GM23338 (cell line): ENCODE results near the gene B4GALT5. TPM values are rescaled to one million over a fixed set of nuclear protein-coding genes. Genes with fewer than 3 reads are reported as not detected.

Experiments used
- ATAC-seq: fragments of 200-7000 bp; cut with Tn5 transposase; 3 replicates; pipeline ENCODE4 v1.9.1; 2020
- DNase-seq: peaks from one replicate; pipeline ENCODE4 v3.0.0-alpha.2; 2015; ENCODE audit warnings: low spot score
- H2AFZ ChIP-seq: fragments of 200-600 bp; sonication (generic); 2 replicates; pipeline ENCODE4 v1.8.0; 2016; ENCODE audit warnings: antibody characterized with exemption, mild to moderate bottlenecking, moderate library complexity
- H3F3A ChIP-seq: fragments of 200-600 bp; sonication (generic); replicated peaks from 2 replicates; pipeline ENCODE4 v1.8.0; 2017; ENCODE audit warnings: antibody characterized with exemption, mixed run types, low read depth
- H3K27ac ChIP-seq: fragments of 200-600 bp; sonication (generic); 2 replicates; pipeline ENCODE4 v1.6.1; 2016; ENCODE audit warnings: low read depth
- H3K27me3 ChIP-seq: fragments of 200-600 bp; sonication (generic); 2 replicates; pipeline ENCODE4 v1.8.0; 2016; ENCODE audit warnings: mild to moderate bottlenecking, mixed run types, moderate library complexity; ENCODE audit not compliant: insufficient read depth
- H3K36me3 ChIP-seq: fragments of 200-600 bp; sonication (generic); 2 replicates; pipeline ENCODE4 v1.8.0; 2016; ENCODE audit warnings: mild to moderate bottlenecking; ENCODE audit not compliant: insufficient read depth
- H3K4me1 ChIP-seq: fragments of 200-600 bp; sonication (generic); 2 replicates; pipeline ENCODE4 v1.8.0; 2016; ENCODE audit warnings: mild to moderate bottlenecking, moderate library complexity; ENCODE audit not compliant: insufficient read depth
- H3K4me2 ChIP-seq: fragments of 200-600 bp; sonication (generic); 2 replicates; pipeline ENCODE4 v1.7.1; 2017; ENCODE audit warnings: mixed run types
- H3K4me3 ChIP-seq: fragments of 200-600 bp; sonication (generic); 2 replicates; pipeline ENCODE4 v1.6.1; 2016; ENCODE audit warnings: mixed run types
- H3K79me2 ChIP-seq: fragments of 200-600 bp; sonication (generic); replicated peaks from 2 replicates; pipeline ENCODE4 v1.8.0; 2017; ENCODE audit warnings: mild to moderate bottlenecking; ENCODE audit not compliant: insufficient read depth
- H3K9me2 ChIP-seq: fragments of 200-600 bp; sonication (generic); 2 replicates; pipeline ENCODE4 v1.8.0; 2017; ENCODE audit not compliant: insufficient read depth
- H4K20me1 ChIP-seq: fragments of 200-600 bp; sonication (generic); replicated peaks from 2 replicates; pipeline ENCODE4 v1.8.0; 2017; ENCODE audit warnings: mild to moderate bottlenecking; ENCODE audit not compliant: insufficient read depth
- H3K27ac Mint-ChIP-seq: 2 replicates; pipeline ENCODE4 v1.8.0; 2020; ENCODE audit warnings: inconsistent platforms, mild to moderate bottlenecking, moderate library complexity, mixed read lengths
- H3K27me3 Mint-ChIP-seq: 3 replicates; pipeline ENCODE4 v1.8.0; 2022; ENCODE audit warnings: low read depth, mild to moderate bottlenecking, moderate library complexity, mixed read lengths, inconsistent platforms; ENCODE audit not compliant: insufficient read depth, poor library complexity
- H3K36me3 Mint-ChIP-seq: 3 replicates; pipeline ENCODE4 v1.8.0; 2021; ENCODE audit warnings: low read depth, mild to moderate bottlenecking, inconsistent platforms, moderate library complexity, mixed read lengths
- H3K4me1 Mint-ChIP-seq: 3 replicates; pipeline ENCODE4 v1.8.0; 2020; ENCODE audit warnings: mild to moderate bottlenecking, inconsistent platforms, mixed read lengths
- H3K4me3 Mint-ChIP-seq: 3 replicates; pipeline ENCODE4 v1.8.0; 2021; ENCODE audit warnings: moderate library complexity, mild to moderate bottlenecking, inconsistent platforms, mixed read lengths
- H3K9me3 Mint-ChIP-seq: 3 replicates; pipeline ENCODE4 v1.8.0; 2020; ENCODE audit warnings: moderate library complexity, mild to moderate bottlenecking, inconsistent platforms, mixed read lengths
- CREB1 ChIP-seq: fragments of 250-450 bp; sonication (Bioruptor Pico); IDR thresholded peaks from 2 replicates; pipeline ENCODE4 v1.5.0; 2020; ENCODE audit warnings: low read depth, mild to moderate bottlenecking, moderate library complexity
- CTCF ChIP-seq, 2 experiments: fragments of 200-600 bp in 1 of 2; sonication (generic) in 1 of 2; conservative IDR thresholded peaks; 2 replicates each; pipeline versions ENCODE4 v1.5.1 to v1.6.1; 2016 to 2017; ENCODE audit warnings: antibody characterized with exemption in 2 of 2, low read depth in 2 of 2, mild to moderate bottlenecking in 2 of 2, moderate library complexity in 1 of 2
- ETS1 ChIP-seq: IDR thresholded peaks from 2 replicates; pipeline ENCODE4 v1.6.1; 2016; ENCODE audit warnings: antibody characterized with exemption
- EZH2 ChIP-seq: fragments of 200-600 bp; sonication (generic); IDR thresholded peaks from one replicate; pipeline ENCODE4 v1.8.0; 2017; ENCODE audit warnings: antibody characterized with exemption, mild to moderate bottlenecking, low read depth; ENCODE audit not compliant: unreplicated experiment
- EZH2phosphoT487 ChIP-seq: fragments of 200-600 bp; sonication (generic); IDR thresholded peaks from one replicate; pipeline ENCODE4 v1.8.1; 2018; ENCODE audit warnings: antibody characterized with exemption; ENCODE audit not compliant: unreplicated experiment
- JUNB ChIP-seq: IDR thresholded peaks from one replicate; pipeline ENCODE4 v1.6.1; 2016; ENCODE audit warnings: antibody characterized with exemption; ENCODE audit not compliant: unreplicated experiment
- NANOG ChIP-seq: IDR thresholded peaks from 2 replicates; pipeline ENCODE4 v1.6.1; 2016; ENCODE audit warnings: antibody characterized with exemption, borderline replicate concordance
- POLR2AphosphoS5 ChIP-seq: IDR thresholded peaks from 2 replicates; pipeline ENCODE4 v1.6.1; 2016; ENCODE audit warnings: antibody characterized with exemption, low read depth
- REST ChIP-seq: IDR thresholded peaks from one replicate; pipeline ENCODE4 v1.6.1; 2018; ENCODE audit warnings: antibody characterized with exemption; ENCODE audit not compliant: unreplicated experiment
- STAT1 ChIP-seq: IDR thresholded peaks from one replicate; pipeline ENCODE4 v1.6.1; 2016; ENCODE audit warnings: antibody characterized with exemption; ENCODE audit not compliant: unreplicated experiment
- ZNF114 ChIP-seq: fragments of 250-450 bp; sonication (Bioruptor Pico); IDR thresholded peaks from 2 replicates; pipeline ENCODE4 v1.5.0; 2020; ENCODE audit warnings: mild to moderate bottlenecking, moderate library complexity
- ZNF331 ChIP-seq: fragments of 250-450 bp; sonication (Bioruptor Pico); IDR thresholded peaks from 2 replicates; pipeline ENCODE4 v1.5.0; 2020; ENCODE audit warnings: low read depth, mild to moderate bottlenecking, moderate library complexity
- ZNF462 ChIP-seq: fragments of 250-450 bp; sonication (Bioruptor Pico); IDR thresholded peaks from 2 replicates; pipeline ENCODE4 v1.5.0; 2020; ENCODE audit warnings: mild to moderate bottlenecking, moderate library complexity
- polyA plus RNA-seq: library from polyadenylated mRNA; unstranded; fragments of >200 nt; fragmentation: Nextera tagmentation; extraction: Ambion mirVana; gene quantifications from 2 replicates; pipeline ENCODE4 v1.2.1, GENCODE V29; 2016
- total RNA-seq: library from RNA; depleted of rRNA; stranded (reverse); fragments of >200 nt; shearing (Covaris generic); gene quantifications from 2 replicates; pipeline ENCODE4 v1.2.3, GENCODE V29; 2014

Gene B4GALT5
- total and polyA plus RNA-seq, 2 experiments from 2014 or later, result 19.1 to 50.3 TPM

GRCh38 chr20:49618289-49618688, 95.4 kb downstream of the B4GALT5 start:
- no peak for TF ChIP-seq JUNB
- TF ChIP-seq STAT1, result no peak
- no peak for TF ChIP-seq ZNF114 (CRISPR knock-in tag)
- no peak for TF ChIP-seq CREB1 (CRISPR knock-in tag)
- no peak for TF ChIP-seq POLR2AphosphoS5
- no peak for TF ChIP-seq REST
- no peak for TF ChIP-seq ETS1
- TF ChIP-seq CTCF (conservative IDR thresholded peaks at IDR 0.05; ENCODE audit: low read depth in 2 of 2), result no peak
- TF ChIP-seq ZNF462 (CRISPR knock-in tag), result no peak
- no peak for TF ChIP-seq EZH2
- TF ChIP-seq ZNF331 (CRISPR knock-in tag), result no peak
- no peak for TF ChIP-seq EZH2phosphoT487
- TF ChIP-seq NANOG, result no peak
- H3K36me3 ChIP-seq, result no peaks in the 10 kb centered on the region
- H3K4me2 ChIP-seq, result no peak overlapping the region
- H2AFZ ChIP-seq, result no peak overlapping the region
- no peak for ATAC-seq
- no peak for DNase-seq
- peaks cover 10% of the 10 kb centered on the region for H3K9me2 ChIP-seq
- H3K27me3 ChIP-seq, result no peaks in the 10 kb centered on the region
- H3K4me1 Mint-ChIP-seq, result no peaks in the 10 kb centered on the region; the same call in 2 of the 3 replicates
- H3K27ac ChIP-seq, result no peak overlapping the region
- no peaks in the 10 kb centered on the region for H4K20me1 ChIP-seq
- no peaks in the 10 kb centered on the region for H3K79me2 ChIP-seq
- H3K27ac Mint-ChIP-seq, result no peak overlapping the region
- H3F3A ChIP-seq, result no peaks in the 10 kb centered on the region
- H3K4me1 ChIP-seq, result no peaks in the 10 kb centered on the region
- H3K4me3 Mint-ChIP-seq, result no peak overlapping the region
- H3K36me3 Mint-ChIP-seq, result no peaks in the 10 kb centered on the region; the same call in 2 of the 3 replicates
- no peak overlapping the region for H3K4me3 ChIP-seq
- peaks cover 7% of the 10 kb centered on the region for H3K27me3 Mint-ChIP-seq
- H3K9me3 Mint-ChIP-seq, result peaks cover 4% of the 10 kb centered on the region; the same call in 1 of the 3 replicates
